HG02763 (cell line): Measurements from ENCODE around the gene POU2F3.
"Not testable (repeated sequence)": the region's sequence is repeated elsewhere in the genome, so short reads cannot be mapped to it uniquely, and the experiment has no call there.

Experiments used
- ATAC-seq: cut with Tn5 transposase; IDR thresholded peaks from one replicate; pipeline ENCODE4 v1.9.1; 2021; ENCODE audit warnings: mild to moderate bottlenecking, moderate library complexity; ENCODE audit not compliant: unreplicated experiment

Gene POU2F3

DNA sequence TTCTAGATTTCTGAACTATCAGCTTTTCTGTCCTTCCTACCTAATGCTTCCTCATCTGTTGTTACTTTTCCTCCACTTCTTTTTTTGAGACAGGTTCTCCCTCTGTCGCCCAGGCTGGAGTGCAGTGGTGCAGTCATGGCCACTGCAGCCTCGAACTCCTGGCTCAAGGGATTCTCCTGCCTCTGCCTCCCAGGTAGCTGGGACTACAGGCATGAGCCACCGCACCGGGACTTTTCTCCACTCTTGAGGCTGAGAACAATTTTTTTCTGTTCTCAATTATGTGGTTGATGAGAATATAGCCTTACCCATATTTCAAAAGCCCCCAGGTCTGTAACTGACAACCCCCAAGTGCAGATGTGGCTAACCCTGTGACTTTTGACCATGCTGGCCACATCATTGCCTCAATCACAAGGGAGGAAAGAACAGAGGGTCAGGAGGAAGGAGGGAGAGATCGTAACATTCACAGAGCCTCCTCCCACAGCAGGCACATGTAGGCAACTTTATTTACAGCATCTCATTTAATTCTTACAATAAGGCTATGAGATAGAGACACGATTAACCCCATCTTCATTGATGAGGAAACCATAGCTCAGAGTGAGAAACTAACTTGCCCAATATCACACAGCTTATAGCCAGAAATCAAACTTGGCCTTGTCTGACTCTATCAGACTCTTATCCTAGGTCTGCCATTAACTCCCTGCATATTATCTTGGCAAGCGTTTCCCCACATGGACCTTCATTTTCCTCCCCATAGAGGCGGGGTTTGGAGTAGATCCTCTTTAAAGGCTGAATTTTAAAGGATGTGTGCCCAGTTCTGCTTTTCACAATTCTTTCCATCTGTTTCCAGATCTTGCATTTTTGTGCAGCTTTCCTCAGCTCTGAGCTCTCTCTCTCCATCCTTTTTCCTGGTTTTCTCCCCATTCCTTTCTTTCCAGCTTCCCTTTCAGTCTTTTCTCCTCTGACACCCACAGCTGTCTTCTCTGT lies 9.6 kb downstream of the POU2F3 start:
- no peak for ATAC-seq

DNA sequence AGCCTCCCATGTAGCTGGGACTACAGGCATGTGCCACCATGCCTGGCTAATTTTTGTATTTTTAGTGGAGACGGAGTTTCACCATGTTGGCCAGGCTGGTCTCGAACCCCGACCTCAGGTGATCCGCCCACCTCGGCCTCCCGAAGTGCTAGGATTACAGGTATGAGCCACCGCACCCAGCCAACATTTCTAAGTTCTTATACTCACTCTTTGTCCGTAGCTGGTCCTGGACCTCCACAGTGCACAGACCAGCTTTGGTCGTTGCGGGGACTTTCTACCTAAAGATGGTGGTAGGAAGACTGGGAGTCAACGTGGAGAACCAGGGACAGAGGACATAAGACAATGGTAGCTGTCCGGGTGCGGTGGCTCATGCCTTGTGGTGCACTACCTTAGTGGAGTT lies 13.4 kb downstream of the POU2F3 start:
- not testable (repeated sequence) for ATAC-seq

DNA sequence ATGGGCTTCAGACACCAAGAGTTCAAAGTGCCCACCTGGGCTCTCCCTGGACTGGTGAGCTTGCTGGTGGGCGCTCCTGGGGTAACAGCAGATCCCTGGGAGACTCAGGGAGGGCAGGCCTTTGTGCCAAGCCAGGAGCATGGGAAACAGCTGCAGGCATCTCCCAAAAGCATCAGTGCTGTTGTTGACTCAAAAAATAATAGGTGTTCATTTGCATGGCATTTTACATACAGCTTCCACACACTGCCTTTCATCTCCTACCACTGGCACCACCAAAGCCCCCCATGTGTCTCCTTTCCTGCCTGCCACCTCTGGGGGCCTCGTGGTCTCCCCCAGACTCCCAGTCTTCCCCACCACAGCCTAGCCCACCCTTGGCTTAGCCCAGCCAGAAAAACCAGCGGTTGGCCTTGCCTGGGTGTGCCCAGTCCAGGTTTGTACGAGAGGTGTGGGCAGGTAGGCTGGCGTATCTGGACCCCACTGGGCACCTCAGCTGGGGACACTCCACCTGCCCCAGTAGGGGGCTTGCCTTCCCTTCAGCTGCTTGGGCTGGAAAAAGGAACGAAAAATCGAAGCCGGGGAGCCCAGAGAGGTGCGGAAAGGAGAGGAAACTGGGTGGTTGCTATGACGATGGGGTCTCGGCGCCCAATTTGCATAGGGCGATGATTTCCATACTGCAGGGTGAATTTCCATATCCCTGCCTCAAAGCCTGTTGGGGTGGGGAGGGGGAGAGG lies 15.0 kb downstream of the POU2F3 start:
- no peak for ATAC-seq

DNA sequence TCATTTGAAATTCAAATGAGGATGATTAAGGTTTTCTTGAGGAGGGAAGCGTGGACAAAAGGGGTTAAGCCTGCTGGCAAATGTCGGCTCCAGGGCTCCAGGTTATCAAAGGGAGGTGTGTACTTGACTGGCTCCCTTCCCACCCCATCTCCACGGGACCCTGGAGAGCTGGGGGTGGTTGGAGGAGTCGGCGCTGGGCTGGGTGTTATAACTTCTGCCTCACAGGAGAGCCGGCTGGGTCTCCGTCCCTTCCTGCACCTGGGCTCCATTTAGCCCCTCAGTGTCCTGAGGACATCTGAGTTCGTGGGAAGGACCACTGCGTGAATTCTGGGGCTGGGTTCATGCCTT lies 15.6 kb downstream of the POU2F3 start:
- no peak for ATAC-seq

DNA sequence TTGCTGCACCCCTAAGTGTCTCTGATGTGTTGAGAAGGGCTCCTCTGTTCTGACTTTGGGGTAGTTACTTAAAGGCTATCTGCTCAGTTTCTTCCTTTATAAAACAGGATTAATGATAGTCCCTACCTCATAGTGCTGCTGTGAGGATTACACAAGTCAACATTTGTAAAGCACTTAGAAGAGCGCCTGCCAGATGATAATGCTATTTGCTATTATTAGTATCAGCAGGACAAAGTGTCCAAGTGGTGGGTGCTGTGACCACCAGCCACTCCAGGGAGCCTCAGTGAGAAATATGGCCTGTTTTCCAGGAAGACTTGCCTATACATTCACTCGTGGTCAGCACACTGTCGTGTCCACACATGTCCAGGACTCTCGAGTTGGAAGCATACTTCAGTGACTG lies 16.2 kb downstream of the POU2F3 start:
- ATAC-seq, result no peak

DNA sequence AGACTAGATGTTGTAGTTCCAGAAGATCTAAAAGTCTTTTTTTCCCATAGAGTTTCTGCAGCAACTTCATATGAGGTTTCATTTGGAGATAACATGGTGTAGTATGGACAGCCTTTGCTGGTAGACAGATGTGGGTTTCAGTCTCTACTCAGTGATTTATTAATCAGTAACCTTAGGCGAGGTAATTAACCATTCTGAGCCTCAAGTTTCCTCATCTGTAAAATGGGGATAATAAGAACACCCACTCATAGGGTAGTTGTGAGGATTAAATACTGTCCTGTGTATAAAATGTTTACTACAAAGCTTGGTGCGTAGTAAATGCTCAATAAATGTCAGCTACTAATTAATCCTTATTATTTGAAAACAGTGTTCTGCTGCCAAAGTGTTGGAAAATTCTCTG lies 16.8 kb downstream of the POU2F3 start:
- ATAC-seq, result no peak

DNA sequence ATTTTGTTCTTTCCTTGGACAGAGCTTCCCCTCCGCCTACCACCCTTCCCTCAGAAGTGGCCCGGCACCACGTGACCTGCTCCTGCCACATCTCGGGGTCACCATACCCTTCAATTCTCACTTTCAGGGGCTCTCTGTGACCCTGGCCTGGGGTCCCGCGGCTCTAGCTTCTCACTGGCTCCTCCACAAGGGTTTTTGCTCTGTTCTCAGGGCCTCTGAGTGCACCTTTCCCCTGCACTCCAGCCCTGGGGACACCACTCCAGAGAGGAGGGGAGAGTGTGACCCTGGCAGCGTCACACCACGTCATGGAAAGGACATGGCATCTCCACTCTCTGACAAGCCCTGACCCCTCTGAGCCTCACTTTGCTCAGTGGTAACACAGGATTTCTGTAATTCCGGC lies 17.4 kb downstream of the POU2F3 start:
- ATAC-seq, result no peak

DNA sequence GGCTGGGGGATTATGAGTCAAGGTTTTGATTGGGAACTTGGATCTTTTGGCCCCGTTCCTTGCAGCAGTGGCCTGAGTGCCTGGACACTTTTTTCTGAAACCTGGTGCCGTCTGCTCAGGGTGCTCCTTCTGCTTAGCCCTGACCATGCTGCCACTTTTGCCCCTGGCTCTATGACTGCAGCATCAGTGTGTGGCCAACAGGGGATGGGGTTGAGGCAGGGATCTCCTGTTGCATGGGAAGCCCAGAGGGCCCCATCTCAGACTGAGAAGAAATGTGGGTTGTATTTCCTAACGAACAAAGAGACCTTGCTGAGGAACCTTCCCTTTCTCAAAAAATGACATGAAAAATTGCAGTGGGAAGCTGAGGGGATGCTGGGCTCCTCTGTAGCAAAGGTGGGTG lies 18.7 kb downstream of the POU2F3 start:
- ATAC-seq, result no peak

DNA sequence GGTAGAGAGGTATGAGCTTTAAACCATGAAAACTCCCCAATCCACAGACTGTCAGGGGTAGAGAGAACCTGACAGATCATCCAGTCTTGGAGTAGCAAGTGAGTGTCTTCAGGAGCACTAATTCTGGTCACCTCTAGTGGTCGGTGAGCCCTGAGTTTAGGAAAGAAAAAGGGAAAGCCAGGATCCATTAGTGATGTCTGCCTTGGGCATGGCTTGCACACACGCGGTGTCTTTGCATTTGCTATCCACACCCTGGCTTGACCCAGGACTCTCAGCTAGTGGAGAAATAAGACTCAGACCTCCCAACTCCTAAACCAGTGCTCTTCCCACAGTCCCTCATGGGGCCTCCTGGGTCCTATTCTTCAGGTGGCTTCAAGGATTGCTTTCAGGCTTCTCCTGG lies 19.3 kb downstream of the POU2F3 start:
- ATAC-seq, result no peak

DNA sequence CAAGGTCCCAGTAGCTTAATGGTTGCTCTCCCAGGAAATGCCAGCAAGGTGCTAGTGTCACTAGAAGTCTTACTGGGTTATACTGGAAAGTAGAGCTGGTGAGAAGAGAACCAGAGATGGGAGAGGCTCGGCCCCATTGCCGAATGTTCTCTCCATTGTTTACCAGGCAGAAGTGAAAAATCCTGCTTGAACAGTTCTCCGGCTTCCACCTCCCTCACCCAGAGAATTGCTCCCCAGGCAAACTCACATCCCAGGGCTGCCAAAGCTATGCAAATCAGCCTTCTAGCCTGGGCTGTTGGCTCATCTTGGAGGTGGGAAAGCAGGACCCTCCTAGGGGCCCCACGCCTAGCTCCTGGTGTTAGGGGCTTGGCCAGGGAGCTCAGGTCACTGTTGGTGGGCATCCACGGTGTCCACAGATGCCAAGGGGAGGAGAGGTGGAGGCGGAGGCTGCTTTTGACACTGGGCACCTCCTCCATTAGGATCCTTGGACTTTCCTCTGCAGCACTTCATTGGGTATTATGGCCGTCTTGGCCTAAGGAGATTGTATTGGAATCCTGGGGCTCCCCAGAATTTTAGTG lies 20.1 kb downstream of the POU2F3 start:
- ATAC-seq, result no peak

DNA sequence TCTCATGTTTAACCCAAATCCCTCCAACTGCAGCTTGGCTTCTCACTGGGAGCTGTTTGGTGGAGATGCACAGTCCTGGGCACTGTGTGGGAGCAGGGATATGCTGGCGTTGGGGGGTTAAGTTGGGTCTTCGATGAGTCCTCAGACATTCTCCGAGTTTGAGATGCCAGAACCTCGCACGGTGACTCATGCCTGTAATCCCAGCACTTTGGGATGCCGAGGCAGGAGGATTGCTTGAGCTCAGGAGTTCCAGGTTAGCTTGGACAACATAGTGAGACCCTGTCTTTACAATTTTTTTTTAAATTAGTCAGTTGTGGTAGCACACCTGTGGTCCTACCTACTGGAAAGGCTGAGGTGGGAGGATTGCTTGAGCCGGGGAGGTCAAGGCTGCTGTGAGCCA lies 20.7 kb downstream of the POU2F3 start:
- no peak for ATAC-seq

DNA sequence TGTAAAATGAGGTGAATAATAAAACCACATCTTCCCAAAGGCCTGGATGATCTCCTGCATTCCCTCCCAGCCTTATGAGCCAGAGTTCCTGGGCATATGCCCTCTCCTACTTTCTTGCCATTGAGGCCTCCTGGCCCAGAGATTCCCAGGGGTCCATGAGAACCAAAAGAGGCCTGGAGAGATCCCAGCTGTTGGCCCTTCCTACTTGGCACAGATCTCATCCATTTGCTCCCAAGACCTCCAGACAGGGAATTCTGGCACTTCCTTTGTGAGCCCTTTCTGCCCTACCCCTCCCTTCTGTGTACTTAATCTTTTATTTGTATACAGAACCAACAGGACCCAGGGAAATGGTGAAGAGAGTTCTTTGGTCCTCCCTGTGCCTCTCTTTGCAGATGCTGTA lies 21.4 kb downstream of the POU2F3 start:
- ATAC-seq, result no peak

DNA sequence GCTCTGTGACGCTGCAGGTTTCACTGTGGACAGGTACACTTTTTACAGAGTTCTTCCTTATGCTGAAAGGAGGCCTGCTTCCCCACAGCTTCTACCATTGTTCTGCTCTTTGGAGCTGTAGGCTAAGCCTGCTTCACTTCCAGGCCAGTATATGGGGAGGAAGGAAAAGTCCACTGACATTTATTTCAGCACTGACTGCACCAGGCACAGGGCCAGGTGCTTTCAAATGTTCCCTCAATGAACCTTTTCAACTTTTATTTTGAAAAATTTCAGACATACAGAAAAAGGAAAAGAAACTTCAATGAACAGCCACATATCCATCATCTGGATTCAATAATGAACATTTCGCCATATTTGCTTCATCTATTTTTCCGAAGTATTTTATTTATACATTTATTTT lies 22.0 kb downstream of the POU2F3 start:
- no peak for ATAC-seq

DNA sequence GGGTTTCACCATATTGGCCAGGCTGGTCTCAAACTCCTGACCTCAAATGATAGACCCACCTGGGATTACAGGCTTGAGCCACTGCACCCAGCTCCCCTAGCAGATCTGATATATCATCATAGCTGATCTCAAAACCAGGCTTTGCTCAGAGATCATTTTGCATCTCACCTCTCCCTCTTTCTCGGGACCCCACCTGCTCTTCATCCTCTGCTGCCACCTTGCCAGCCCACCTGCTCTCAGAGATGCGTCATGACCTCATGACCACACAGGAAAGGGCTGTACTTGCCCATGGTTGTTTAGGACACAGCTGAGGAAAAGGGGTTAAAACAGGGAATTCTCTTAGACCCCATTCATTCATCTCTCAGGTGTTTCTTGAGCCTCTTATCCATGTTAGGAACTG lies 27.4 kb downstream of the POU2F3 start:
- ATAC-seq, result no peak

DNA sequence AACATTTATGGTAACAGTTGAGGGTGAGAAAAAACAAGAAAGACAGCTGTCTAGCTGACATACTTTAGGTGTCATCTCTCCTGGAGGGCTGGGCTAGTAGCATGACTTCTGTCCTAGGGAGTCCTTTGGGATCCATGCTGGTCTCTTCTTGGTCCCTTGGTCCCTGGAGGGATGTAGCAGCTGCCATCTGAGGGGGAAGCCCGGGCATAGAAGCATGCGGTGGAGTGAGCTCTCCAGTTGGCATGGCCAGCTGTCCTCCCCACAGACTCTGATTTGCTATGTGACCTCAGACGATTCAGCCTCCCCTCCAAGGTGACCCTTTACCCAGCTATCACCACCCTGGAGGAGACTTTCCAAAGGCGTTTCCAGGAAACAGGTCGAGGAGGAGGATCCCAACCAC lies 28.7 kb downstream of the POU2F3 start:
- ATAC-seq, result no peak

DNA sequence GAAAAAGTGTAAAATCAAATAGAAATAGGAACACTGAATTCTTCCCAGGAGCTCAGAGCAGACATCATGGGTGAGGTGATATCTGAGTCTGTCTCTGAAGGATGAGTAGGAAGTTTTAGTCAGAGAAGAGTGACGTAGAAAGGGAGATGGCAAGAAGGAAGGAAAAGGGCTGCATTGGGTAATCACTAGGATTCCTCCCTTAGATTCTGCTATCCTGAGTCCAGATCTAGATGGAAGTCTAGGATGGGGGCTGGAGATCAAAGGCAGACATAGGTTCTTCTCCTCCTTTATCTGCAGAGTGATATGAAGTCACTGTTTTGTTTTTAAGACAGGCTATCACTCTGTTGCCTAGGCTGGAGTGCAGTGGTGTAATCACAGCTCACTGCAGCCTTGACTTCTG lies 30.4 kb downstream of the POU2F3 start:
- no peak for ATAC-seq

DNA sequence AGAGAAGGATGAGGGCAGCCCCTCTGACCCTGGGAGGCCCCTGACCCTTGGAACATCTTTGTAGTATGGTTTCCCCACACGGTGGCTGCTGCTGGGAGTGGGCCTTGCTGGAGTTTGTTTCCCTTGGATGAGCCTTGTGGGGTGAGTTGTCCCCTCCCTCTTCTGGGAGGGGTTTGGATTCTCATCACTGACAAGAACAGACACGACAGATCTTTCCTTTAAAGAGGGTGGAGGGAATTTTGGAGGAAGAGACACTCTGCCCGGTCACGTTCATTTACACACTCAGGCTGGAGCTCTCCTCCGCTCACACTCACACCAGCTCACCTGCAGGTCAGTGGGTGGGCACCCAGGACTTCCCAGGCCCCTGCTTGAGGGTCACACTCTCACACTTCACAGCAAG lies 31.7 kb downstream of the POU2F3 start:
- ATAC-seq, result no peak

DNA sequence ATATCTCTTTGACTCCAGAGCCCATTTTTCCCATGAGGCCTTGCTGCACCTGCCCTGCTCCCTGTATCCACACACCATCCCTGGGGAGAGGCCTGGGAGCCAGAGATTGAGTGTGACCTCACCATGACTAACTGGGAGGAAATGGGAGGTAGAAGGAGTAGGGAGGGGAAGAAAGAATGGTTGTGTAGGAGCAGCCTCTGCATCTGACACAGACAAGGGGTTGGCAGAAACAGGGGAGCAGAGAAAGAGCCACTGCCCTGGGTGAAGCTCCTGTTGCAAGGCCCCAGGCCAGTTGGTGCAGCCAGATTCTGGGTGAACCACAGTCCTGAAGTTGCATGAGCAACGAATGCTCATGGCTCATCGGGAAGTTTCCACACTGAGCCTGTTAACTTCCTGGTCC lies 32.4 kb downstream of the POU2F3 start:
- no peak for ATAC-seq

DNA sequence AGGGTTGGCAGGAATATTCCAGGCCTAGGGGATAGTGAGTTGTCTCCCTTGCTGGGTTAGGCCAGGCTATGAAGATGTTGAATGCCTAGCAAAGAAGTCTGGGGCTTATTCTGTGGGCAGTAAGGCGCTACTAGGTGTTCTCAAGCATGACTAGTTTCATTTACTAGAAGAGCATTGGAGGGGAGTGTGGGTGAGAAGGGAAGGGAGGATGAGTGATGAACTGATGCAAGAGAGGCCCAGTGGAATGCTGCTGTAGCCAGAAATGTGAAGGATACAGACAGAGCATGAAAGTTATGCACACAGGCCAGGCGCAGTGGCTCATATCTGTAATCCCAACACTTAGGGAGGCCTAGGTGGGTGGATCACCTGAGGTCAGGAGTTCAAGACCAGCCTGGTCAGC lies 33.5 kb downstream of the POU2F3 start:
- no peak for ATAC-seq

DNA sequence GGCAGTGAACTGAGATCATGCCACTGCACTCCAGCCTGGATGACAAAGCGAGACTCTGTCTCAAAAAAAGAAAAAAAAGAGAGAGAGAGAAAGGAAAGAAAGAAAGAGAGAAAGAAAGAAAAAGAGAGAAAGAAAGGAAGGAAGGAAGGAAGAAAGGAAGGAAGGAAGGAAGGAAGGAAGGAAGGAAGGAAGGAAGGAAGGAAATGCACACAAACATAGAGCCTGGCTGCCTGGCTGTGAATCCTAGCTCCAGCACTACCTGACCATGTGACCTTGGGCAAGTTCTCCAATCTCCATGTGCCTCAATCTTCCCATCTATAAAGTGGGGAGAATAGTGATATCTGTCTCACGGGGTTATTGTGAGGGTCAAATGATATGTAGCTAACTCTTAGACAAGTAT lies 34.0 kb downstream of the POU2F3 start:
- ATAC-seq, result not testable (repeated sequence)

DNA sequence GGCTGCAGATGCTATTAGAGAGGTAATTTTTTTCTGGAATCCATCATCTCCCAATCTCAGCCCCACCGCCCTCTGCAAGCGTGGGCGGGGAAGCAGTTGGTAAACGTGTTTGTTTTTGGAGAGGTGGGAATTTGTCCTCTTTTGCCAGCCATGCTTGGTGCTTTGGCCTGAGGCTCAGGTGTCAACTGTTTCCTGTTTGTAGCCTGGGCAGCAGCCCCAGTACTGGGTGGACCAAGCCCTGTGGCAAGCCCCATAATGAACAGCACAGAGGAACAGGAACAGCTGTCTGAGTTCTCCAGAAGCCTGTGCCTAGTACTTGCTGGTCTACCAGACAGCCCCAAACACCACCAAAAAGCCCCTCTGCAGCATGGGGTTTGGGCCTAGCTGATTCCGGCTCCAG lies 39.6 kb downstream of the POU2F3 start:
- no peak for ATAC-seq

DNA sequence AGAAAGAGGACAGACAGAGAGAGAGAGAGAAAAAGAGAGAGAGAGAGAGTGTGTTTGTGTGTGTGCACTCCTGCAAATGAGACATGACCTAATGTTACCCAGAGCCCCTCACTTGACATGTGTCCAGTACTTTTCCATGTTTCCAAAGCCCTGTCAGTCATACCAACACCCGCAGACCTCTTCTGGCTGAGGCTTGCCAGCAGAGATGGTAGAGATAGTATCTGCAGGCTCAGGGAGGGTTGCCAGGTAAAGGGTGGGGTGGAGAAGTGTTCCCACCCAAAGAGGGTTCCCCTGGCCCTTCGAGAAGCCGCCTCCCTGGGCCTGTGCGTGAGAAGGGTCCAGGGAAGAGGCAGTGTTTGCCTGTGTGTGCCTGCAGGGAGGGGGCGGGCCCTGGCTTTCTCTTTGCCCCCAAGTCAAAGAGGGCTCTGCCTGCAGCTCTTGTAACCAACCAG lies 40.7 kb downstream of the POU2F3 start:
- no peak for ATAC-seq
